ENCODE data around the gene PRSS38. TPM values are rescaled to one million over a fixed set of nuclear protein-coding genes. Genes with fewer than 3 reads are reported as not detected.

PRSS38 gene
- total and polyA plus RNA-seq, 2 donors from 2014 or later: not detected

- H3K4me3 ChIP-seq (ENCODE audit: low read length in 3 of 3): no peak overlapping the region
- H3K9ac ChIP-seq (ENCODE audit: low read length in 3 of 3): no peak overlapping the region
- no peaks in the 10 kb centered on the region for H3K27me3 ChIP-seq (ENCODE audit: control insufficient read depth, insufficient read depth, low read length)
- no peak overlapping the region for H3K27ac ChIP-seq (ENCODE audit: low read depth in 2 of 2, low read length in 2 of 2)
- FAIRE-seq (no peak), DNase-seq (peak in 3 of 5 donors; percentile 5 to 59 (median 42))
- peaks cover 0 to 2% (median 0%) of the 10 kb centered on the region in 3 donors for H3K4me1 ChIP-seq (ENCODE audit: control insufficient read depth in 2 of 3, insufficient read depth in 2 of 3, low read depth in 1 of 3, low read length in 3 of 3)
- H3K9me3 ChIP-seq (ENCODE audit: control insufficient read depth in 2 of 3, insufficient read depth in 1 of 3, low read length in 3 of 3): no peaks in the 10 kb centered on the region
- intact Hi-C loops (cut with DNase I): no loop called here
- H3K36me3 ChIP-seq (ENCODE audit: control insufficient read depth in 2 of 3, insufficient read depth in 3 of 3, low read length in 3 of 3): no peaks in the 10 kb centered on the region
- no peak for TF ChIP-seq CTCF (IDR thresholded peaks at IDR 0.05; ENCODE audit: borderline replicate concordance, extremely low read depth, insufficient read depth)
These were observed 75.2 kb downstream of the PRSS38 start for GRCh38 chr1:227890451-227891222.

- peak; percentile 68 to 79 (median 72) for DNase-seq
- no peak overlapping the region for H3K4me3 ChIP-seq (ENCODE audit: low read length in 3 of 3)
- H3K4me1 ChIP-seq (ENCODE audit: control insufficient read depth in 2 of 3, insufficient read depth in 2 of 3, low read depth in 1 of 3, low read length in 3 of 3): no peaks in the 10 kb centered on the region
- no peak for FAIRE-seq
- no peaks in the 10 kb centered on the region for H3K9me3 ChIP-seq (ENCODE audit: control insufficient read depth in 2 of 3, insufficient read depth in 1 of 3, low read length in 3 of 3)
- intact Hi-C loops (cut with DNase I): no loop called here
- H3K27ac ChIP-seq (ENCODE audit: low read depth in 2 of 2, low read length in 2 of 2): no peak overlapping the region
- H3K36me3 ChIP-seq (ENCODE audit: control insufficient read depth in 2 of 3, insufficient read depth in 3 of 3, low read length in 3 of 3): no peaks in the 10 kb centered on the region
- no peak overlapping the region for H3K9ac ChIP-seq (ENCODE audit: low read length in 3 of 3)
- H3K27me3 ChIP-seq (ENCODE audit: control insufficient read depth, insufficient read depth, low read length): no peaks in the 10 kb centered on the region
- no peak for TF ChIP-seq CTCF (IDR thresholded peaks at IDR 0.05; ENCODE audit: borderline replicate concordance, extremely low read depth, insufficient read depth)
These were observed 75.9 kb downstream of the PRSS38 start for GRCh38 chr1:227891223-227891954.

- intact Hi-C loops (cut with DNase I): no loop called here
- no peak for FAIRE-seq
- no peak for TF ChIP-seq CTCF (IDR thresholded peaks at IDR 0.05; ENCODE audit: borderline replicate concordance, extremely low read depth, insufficient read depth)
- Histone ChIP-seq H3K27ac (ENCODE audit: low read depth in 2 of 2, low read length in 2 of 2) (no peak overlapping the region), H3K4me3 (ENCODE audit: low read length in 3 of 3) (no peak overlapping the region), H3K4me1 (ENCODE audit: control insufficient read depth in 2 of 3, insufficient read depth in 2 of 3, low read depth in 1 of 3, low read length in 3 of 3) (no peaks in the 10 kb centered on the region), H3K27me3 (ENCODE audit: control insufficient read depth, insufficient read depth, low read length) (no peaks in the 10 kb centered on the region), H3K9ac (ENCODE audit: low read length in 3 of 3) (no peak overlapping the region), H3K36me3 (ENCODE audit: control insufficient read depth in 2 of 3, insufficient read depth in 3 of 3, low read length in 3 of 3) (no peaks in the 10 kb centered on the region), H3K9me3 (ENCODE audit: control insufficient read depth in 2 of 3, insufficient read depth in 1 of 3, low read length in 3 of 3) (no peaks in the 10 kb centered on the region)
- DNase-seq: peak in 1 of 5 donors; percentile 46
These were observed 76.5 kb downstream of the PRSS38 start for GRCh38 chr1:227891955-227892488.
